Endodermal cell (in vitro differentiated cells): ENCODE results near the gene SSR3. TPM values are rescaled to one million over a fixed set of nuclear protein-coding genes. Genes with fewer than 3 reads are reported as not detected.

Source experiments
- DNase-seq: peaks from one replicate; pipeline ENCODE4 v3.0.0-alpha.2; 2017
- H3K27ac ChIP-seq: 2 replicates; pipeline ENCODE4 v1.5.1; 2013; ENCODE audit warnings: mild to moderate bottlenecking, low read depth, low read length, moderate library complexity
- H3K27me3 ChIP-seq: 2 replicates; pipeline ENCODE4 v1.6.1; 2013; ENCODE audit warnings: mild to moderate bottlenecking, low read length, moderate library complexity; ENCODE audit not compliant: insufficient read depth, control insufficient read depth, poor library complexity, severe bottlenecking
- H3K36me3 ChIP-seq: 2 replicates; pipeline ENCODE4 v1.7.0; 2013; ENCODE audit warnings: mild to moderate bottlenecking, low read length, moderate library complexity; ENCODE audit not compliant: control insufficient read depth, insufficient read depth
- H3K4me1 ChIP-seq: one replicate; pipeline ENCODE4 v1.7.0; 2013; ENCODE audit warnings: low read length; ENCODE audit not compliant: control insufficient read depth, insufficient read depth
- H3K4me3 ChIP-seq: 2 replicates; pipeline ENCODE4 v1.5.1; 2013; ENCODE audit warnings: mild to moderate bottlenecking, low read length, moderate library complexity
- H3K9ac ChIP-seq: 2 replicates; pipeline ENCODE4 v1.6.1; 2013; ENCODE audit warnings: mild to moderate bottlenecking, low read length, moderate library complexity; ENCODE audit not compliant: poor library complexity, severe bottlenecking; ENCODE audit errors: extremely low read depth
- H3K9me3 ChIP-seq: 2 replicates; pipeline ENCODE4 v1.6.1; 2013; ENCODE audit warnings: mild to moderate bottlenecking, low read length, moderate library complexity; ENCODE audit not compliant: control insufficient read depth
- H3K27ac Mint-ChIP-seq: 2 replicates; pipeline ENCODE4 v1.8.0; 2020; ENCODE audit warnings: mixed read lengths
- H3K27me3 Mint-ChIP-seq: 2 replicates; pipeline ENCODE4 v1.8.0; 2021; ENCODE audit warnings: mild to moderate bottlenecking, mixed read lengths; ENCODE audit not compliant: insufficient read depth
- H3K36me3 Mint-ChIP-seq: 2 replicates; pipeline ENCODE4 v1.8.0; 2020; ENCODE audit warnings: low read depth, mixed read lengths
- H3K4me1 Mint-ChIP-seq: 2 replicates; pipeline ENCODE4 v1.8.0; 2020; ENCODE audit warnings: mixed read lengths
- H3K4me3 Mint-ChIP-seq: 2 replicates; pipeline ENCODE4 v1.8.0; 2020; ENCODE audit warnings: mild to moderate bottlenecking, moderate library complexity, mixed read lengths
- H3K9me3 Mint-ChIP-seq: 2 replicates; pipeline ENCODE4 v1.8.0; 2020; ENCODE audit warnings: mild to moderate bottlenecking, mixed read lengths
- CTCF ChIP-seq: fragments of 200-600 bp; sonication (generic); conservative IDR thresholded peaks from 2 replicates; pipeline ENCODE4 v1.5.0; 2021; ENCODE audit warnings: antibody characterized with exemption, mild to moderate bottlenecking
- WGBS, 2 experiments: methylation state at CpG; one replicate each; pipeline versions ENCODE4 v1.1.5 to v1.1.7; 2013; ENCODE audit warnings: missing lambda C conversion rate in 2 of 2, mixed read lengths in 1 of 2; ENCODE audit not compliant: insufficient coverage in 1 of 2, insufficient read length in 1 of 2; 5-methylcytosine and 5-hydroxymethylcytosine counted together
- total RNA-seq, 2 donors: library from RNA; stranded (reverse); fragmentation: NEBNext Ultra II Directional in 1 of 2; extraction: Animal tissue kit (Norgen Biotek cat#: 25700) in 1 of 2; gene quantifications; 2 replicates in 1 of 2; 3 replicates in 1 of 2; pipeline ENCODE4 v1.2.1, GENCODE V29; 2021

SSR3 gene
- total RNA-seq, 2 donors from 2014 or later: 187 to 200 TPM

DNA sequence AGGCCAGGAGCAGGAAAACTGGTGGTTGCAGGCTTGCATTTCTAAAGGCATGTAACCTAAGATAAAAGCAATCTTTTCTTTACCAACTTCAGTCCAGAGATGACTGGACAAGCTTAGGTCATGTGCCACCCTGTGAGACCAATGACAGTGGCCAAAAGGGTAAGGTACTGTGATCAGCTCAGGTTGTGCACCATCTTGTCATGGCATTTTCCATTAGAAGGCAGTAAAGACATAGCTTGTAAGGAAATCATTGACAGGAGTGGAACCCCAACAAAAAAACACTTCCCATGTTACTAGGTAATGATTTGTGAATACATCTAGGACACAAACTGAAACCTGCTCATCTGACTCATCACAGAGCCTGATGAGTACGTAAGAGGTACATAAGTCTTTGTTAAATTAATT is 35.2 kb downstream of the SSR3 start:
- Histone ChIP-seq H3K27ac (no peak overlapping the region), H3K4me1 (no peaks in the 10 kb centered on the region), H3K4me3 (no peak overlapping the region), H3K27me3 (no peaks in the 10 kb centered on the region), H3K9ac (no peak overlapping the region), H3K9me3 (no peaks in the 10 kb centered on the region), H3K36me3 (no peaks in the 10 kb centered on the region)
- H3K9me3 Mint-ChIP-seq: no peaks in the 10 kb centered on the region
- H3K27me3 Mint-ChIP-seq: no peaks in the 10 kb centered on the region
- no peaks in the 10 kb centered on the region for H3K36me3 Mint-ChIP-seq
- WGBS, 2 experiments: 100% methylated on average over 1 of the region's 1 CpG; no CpG with 5 or more reads in 1 of the 2 experiments
- no peak for DNase-seq
- H3K27ac Mint-ChIP-seq: no peak overlapping the region
- H3K4me1 Mint-ChIP-seq: no peaks in the 10 kb centered on the region
- no peak overlapping the region for H3K4me3 Mint-ChIP-seq
- no peak for TF ChIP-seq CTCF

DNA sequence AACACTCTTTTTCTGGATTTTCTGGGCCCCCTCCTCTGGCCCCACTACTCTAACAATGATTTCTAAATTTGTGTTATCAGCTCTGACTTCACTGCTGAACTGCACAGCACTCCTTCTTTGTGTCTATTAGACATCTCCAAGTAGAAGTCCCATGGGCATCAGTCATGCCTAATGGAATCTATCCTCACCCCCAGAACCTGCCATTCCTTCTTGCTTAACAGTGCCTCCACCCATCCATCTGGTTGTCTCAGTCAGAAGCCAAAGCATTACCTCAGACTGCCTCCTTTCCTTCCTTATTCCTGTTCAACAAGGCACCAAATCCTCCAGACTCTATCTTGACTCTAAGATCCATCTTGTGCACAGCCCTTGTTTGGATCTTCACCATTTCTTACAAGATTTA is 36.2 kb downstream of the SSR3 start:
- H3K4me1 ChIP-seq: no peaks in the 10 kb centered on the region
- no peaks in the 10 kb centered on the region for H3K27me3 Mint-ChIP-seq
- TF ChIP-seq CTCF: no peak
- H3K9me3 ChIP-seq: no peaks in the 10 kb centered on the region
- no peak overlapping the region for H3K9ac ChIP-seq
- no peaks in the 10 kb centered on the region for H3K36me3 Mint-ChIP-seq
- H3K4me3 Mint-ChIP-seq: no peak overlapping the region
- no peak overlapping the region for H3K27ac ChIP-seq
- no peaks in the 10 kb centered on the region for H3K9me3 Mint-ChIP-seq
- H3K27me3 ChIP-seq: no peaks in the 10 kb centered on the region
- H3K27ac Mint-ChIP-seq: no peak overlapping the region
- DNase-seq: no peak
- no peaks in the 10 kb centered on the region for H3K36me3 ChIP-seq
- peaks cover 2% of the 10 kb centered on the region for H3K4me1 Mint-ChIP-seq
- no peak overlapping the region for H3K4me3 ChIP-seq

GRCh38 chr3:156516961-156517360 is 38.0 kb downstream of the SSR3 start:
- Histone ChIP-seq H3K27me3 (no peaks in the 10 kb centered on the region), H3K27ac (no peak overlapping the region), H3K4me1 (no peaks in the 10 kb centered on the region), H3K9me3 (no peaks in the 10 kb centered on the region), H3K36me3 (no peaks in the 10 kb centered on the region), H3K9ac (no peak overlapping the region), H3K4me3 (no peak overlapping the region)
- DNase-seq: no peak
- no peaks in the 10 kb centered on the region for H3K36me3 Mint-ChIP-seq
- WGBS, 2 experiments: 86 to 93% methylated on average over 1 of the region's 1 CpG
- no peak overlapping the region for H3K27ac Mint-ChIP-seq
- peaks cover 7% of the 10 kb centered on the region for H3K4me1 Mint-ChIP-seq
- no peak for TF ChIP-seq CTCF
- no peaks in the 10 kb centered on the region for H3K27me3 Mint-ChIP-seq
- H3K4me3 Mint-ChIP-seq: no peak overlapping the region
- H3K9me3 Mint-ChIP-seq: no peaks in the 10 kb centered on the region
